GM12878 (cell line): ENCODE data around the gene CABP7. TPM values are rescaled to one million over a fixed set of nuclear protein-coding genes. Genes with fewer than 3 reads are reported as not detected.
A peak's percentile ranks its signal among the peaks of the same experiment; 100 is the strongest.

Experiments used
- ATAC-seq: fragments of 200-7000 bp; cut with Tn5 transposase; 3 replicates; pipeline ENCODE4 v1.9.1; 2020; ENCODE audit warnings: mild to moderate bottlenecking, moderate library complexity
- BruUV-seq: library from RNA; stranded (reverse); fragments of 400-500 nt; replicated peaks from 2 replicates; lab custom pipeline; 2021; lab: Mats Ljungman, UMichigan
- CTCF ChIA-PET: fragments of 300-600 bp; sonication (Branson Sonifier 250); formaldehyde crosslinking; extraction: SDS; loops from one replicate; lab custom pipeline; 2021; ENCODE audit warnings: inconsistent platforms; lab: Yijun Ruan, JAX
- POLR2A ChIA-PET: fragments of 350-600 bp; formaldehyde crosslinking; extraction: SDS; loops from one replicate; lab custom pipeline; 2021; ENCODE audit warnings: inconsistent platforms; lab: Charles Lee
- RAD21 ChIA-PET: fragments of 300-600 bp; sonication (Branson Sonifier 250); formaldehyde crosslinking; loops from one replicate; lab custom pipeline; 2023; ENCODE audit warnings: antibody characterized with exemption; ENCODE audit not compliant: unreplicated experiment; lab: Charles Lee
- SMC1A ChIA-PET: fragments of 300-600 bp; sonication (Branson Sonifier 250); formaldehyde crosslinking; loops from one replicate; lab custom pipeline; 2023; ENCODE audit not compliant: unreplicated experiment, uncharacterized antibody; lab: Charles Lee
- DNase-seq: peaks from one replicate; pipeline ENCODE4 v3.0.0-alpha.2; 2011; ENCODE audit warnings: low read depth, low spot score
- FAIRE-seq: peaks from 3 replicates; lab custom pipeline; 2011; peaks lifted over from hg19 to GRCh38; lab: Jason Lieb, UNC
- H2AFZ ChIP-seq: 2 replicates; pipeline ENCODE4 v1.6.0; 2011; ENCODE audit warnings: low read depth, low read length, control low read depth; ENCODE audit not compliant: control insufficient read depth
- H3K27ac ChIP-seq: 2 replicates; pipeline ENCODE4 v1.5.1; 2011; ENCODE audit warnings: control low read depth; ENCODE audit not compliant: control insufficient read depth, insufficient read depth
- H3K27me3 ChIP-seq, 2 experiments: replicated peaks in 1 of 2; 2 replicates each; pipeline versions ENCODE4 v1.6.0 to v1.6.1; 2011; ENCODE audit warnings: low read length in 1 of 2; ENCODE audit not compliant: control insufficient read depth in 2 of 2, insufficient read depth in 2 of 2
- H3K36me3 ChIP-seq, 2 experiments: 2 replicates each; pipeline ENCODE4 v1.5.1; 2011; ENCODE audit warnings: low read length in 1 of 2; ENCODE audit not compliant: control insufficient read depth in 2 of 2, insufficient read depth in 2 of 2
- H3K4me1 ChIP-seq: 2 replicates; pipeline ENCODE4 v1.6.1; 2011; ENCODE audit warnings: mild to moderate bottlenecking, low read length, moderate library complexity, mixed read lengths; ENCODE audit not compliant: control insufficient read depth, insufficient read depth
- H3K4me2 ChIP-seq: 2 replicates; pipeline ENCODE4 v1.6.0; 2011; ENCODE audit warnings: control low read depth; ENCODE audit not compliant: control insufficient read depth, insufficient read depth
- H3K4me3 ChIP-seq: fragments of 200-600 bp; sonication (generic); 2 replicates; pipeline ENCODE4 v1.5.1; 2016
- H3K79me2 ChIP-seq: 2 replicates; pipeline ENCODE4 v1.6.0; 2011; ENCODE audit warnings: low read length; ENCODE audit not compliant: control insufficient read depth, insufficient read depth
- H3K9ac ChIP-seq: 2 replicates; pipeline ENCODE4 v1.8.0; 2011; ENCODE audit warnings: low read length, control low read depth, mixed read lengths; ENCODE audit not compliant: control insufficient read depth, insufficient read depth
- H3K9me3 ChIP-seq: replicated peaks from 3 replicates; pipeline ENCODE4 v1.5.1; 2011; ENCODE audit warnings: mild to moderate bottlenecking, low read length; ENCODE audit not compliant: control insufficient read depth, insufficient read depth
- H4K20me1 ChIP-seq: 2 replicates; pipeline ENCODE4 v1.6.0; 2011; ENCODE audit not compliant: control insufficient read depth, insufficient read depth
- BHLHE40 ChIP-seq, 2 experiments: fragments of 450-650 bp in 1 of 2; IDR thresholded peaks; 2 replicates each; pipeline ENCODE4 v1.6.1; 2011 to 2017; ENCODE audit warnings: low read depth in 2 of 2, borderline replicate concordance in 1 of 2, improper control_type of control experiment in 1 of 2, low read length in 1 of 2, mild to moderate bottlenecking in 1 of 2
- IKZF1 ChIP-seq: fragments of 450-650 bp; conservative IDR thresholded peaks from 2 replicates; pipeline ENCODE4 v1.6.1; 2017; ENCODE audit warnings: antibody characterized with exemption, mild to moderate bottlenecking
- KLF5 ChIP-seq: fragments of 450-650 bp; IDR thresholded peaks from 2 replicates; pipeline ENCODE4 v1.6.1; 2014; ENCODE audit warnings: mild to moderate bottlenecking; ENCODE audit not compliant: partially characterized antibody
- MLLT1 ChIP-seq: fragments of 450-650 bp; IDR thresholded peaks from 2 replicates; pipeline ENCODE4 v1.6.1; 2016; ENCODE audit warnings: mild to moderate bottlenecking
- MXI1 ChIP-seq: fragments of 150-350 bp; IDR thresholded peaks from 2 replicates; pipeline ENCODE4 v1.6.1; 2011; ENCODE audit warnings: low read depth, mild to moderate bottlenecking, inconsistent platforms, low read length, improper control_type of control experiment
- NR2C1 ChIP-seq: fragments of 450-650 bp; IDR thresholded peaks from 2 replicates; pipeline ENCODE4 v1.6.1; 2017; ENCODE audit warnings: antibody characterized with exemption, mild to moderate bottlenecking, moderate library complexity
- NRF1 ChIP-seq: conservative IDR thresholded peaks from 2 replicates; pipeline ENCODE4 v1.6.1; 2011; ENCODE audit warnings: mild to moderate bottlenecking, low read depth, low read length, improper control_type of control experiment
- PML ChIP-seq: IDR thresholded peaks from 2 replicates; pipeline ENCODE4 v1.6.1; 2012; ENCODE audit warnings: low read length, inconsistent platforms
- POLR2AphosphoS2 ChIP-seq: IDR thresholded peaks from 2 replicates; pipeline ENCODE4 v1.6.1; 2011; ENCODE audit warnings: low read depth, mild to moderate bottlenecking, low read length, improper control_type of control experiment, moderate library complexity
- RB1 ChIP-seq: fragments of 450-650 bp; formaldehyde crosslinking; IDR thresholded peaks from 2 replicates; pipeline ENCODE4 v1.6.1; 2017; ENCODE audit warnings: mild to moderate bottlenecking, borderline replicate concordance
- SIX5 ChIP-seq: IDR thresholded peaks from 2 replicates; pipeline ENCODE4 v1.6.1; 2011; ENCODE audit warnings: mild to moderate bottlenecking, low read depth, low read length, moderate library complexity; ENCODE audit not compliant: severe bottlenecking
- SMAD1 ChIP-seq: fragments of 450-650 bp; IDR thresholded peaks from 2 replicates; pipeline ENCODE4 v1.6.1; 2018; ENCODE audit warnings: mild to moderate bottlenecking, low read depth; ENCODE audit not compliant: partially characterized antibody
- STAT1 ChIP-seq: fragments of 450-650 bp; conservative IDR thresholded peaks from 2 replicates; pipeline ENCODE4 v1.6.1; 2014; ENCODE audit warnings: antibody characterized with exemption, mild to moderate bottlenecking
- TAF1 ChIP-seq: IDR thresholded peaks from 2 replicates; pipeline ENCODE4 v1.6.1; 2011; ENCODE audit warnings: mild to moderate bottlenecking, low read depth, low read length, borderline replicate concordance
- TBL1XR1 ChIP-seq: IDR thresholded peaks from 2 replicates; pipeline ENCODE4 v1.6.1; 2012; ENCODE audit warnings: low read depth, low read length, improper control_type of control experiment
- ZNF207 ChIP-seq: fragments of 450-650 bp; IDR thresholded peaks from 2 replicates; pipeline ENCODE4 v1.6.1; 2014; ENCODE audit warnings: antibody characterized with exemption, mild to moderate bottlenecking, borderline replicate concordance
- ZNF274 ChIP-seq: IDR thresholded peaks from one replicate; pipeline ENCODE4 v1.8.0; 2011; ENCODE audit not compliant: insufficient read length, insufficient read depth
- WGBS: methylation state at CpG from one replicate; pipeline ENCODE4 v1.1.6; 2016; ENCODE audit warnings: low lambda C conversion rate; ENCODE audit not compliant: insufficient replicate concordance, insufficient coverage; ENCODE audit errors: missing lambda C conversion rate; 5-methylcytosine and 5-hydroxymethylcytosine counted together
- in situ Hi-C: fragments of 300-500 bp; cut with MboI; formaldehyde crosslinking; loops from 9 replicates; pipeline ENCODE4 v1.14.3; 2018; ENCODE audit warnings: mixed read lengths
- intact Hi-C: fragments of 100-400 bp; cut with micrococcal nuclease; formaldehyde crosslinking; loops from one replicate; pipeline ENCODE4 v1.14.2; 2022; ENCODE audit not compliant: unreplicated experiment
- polyA plus RNA-seq, 11 experiments: library from polyadenylated mRNA; depleted of rRNA in 4 of 11; unstranded in 6 of 11; stranded (reverse) in 5 of 11; fragments of >200 nt; fragmentation: Nextera tagmentation in 4 of 11; fragmentation: Illumina TruSeq in 1 of 11; extraction: Ambion mirVana in 4 of 11; extraction: Trizol in 1 of 11; gene quantifications; 1 replicate in 1 of 11; 2 replicates in 10 of 11; pipeline versions ENCODE4 v1.2.1 to v1.2.3, GENCODE V29; 2011 to 2016; ENCODE audit warnings: inconsistent platforms in 2 of 11, missing spikeins in 2 of 11, low read depth in 1 of 11
- total RNA-seq, 4 experiments: library from RNA; depleted of rRNA in 3 of 4; stranded (reverse); fragments of >200 nt in 3 of 4; fragmentation: Illumina TruSeq in 1 of 4; extraction: Trizol in 1 of 4; gene quantifications; 2 replicates each; pipeline versions ENCODE4 v1.2.1 to v1.2.3, GENCODE V29; 2013 to 2021
- TF ChIP-seq, protein P1 (sequence below): fragments of 450-650 bp; conservative IDR thresholded peaks from 2 replicates; pipeline ENCODE4 v1.6.1; 2017; ENCODE audit warnings: mild to moderate bottlenecking, moderate library complexity
- TF ChIP-seq, protein P2 (sequence below): IDR thresholded peaks from 2 replicates; pipeline ENCODE4 v1.6.1; 2012; ENCODE audit warnings: low read depth, low read length, improper control_type of control experiment

The CABP7 gene
- total and polyA plus RNA-seq, 10 of the 15 experiments (the other 5 are each of a cell fraction or from before 2014, with no cell fraction given), result 0.02 to 0.18 (median 0.05) TPM; not detected in 5

- intact Hi-C loops (loop anchor here (1.0 kb wide), 1 partner anchor 30 kb away; no protein-coding TSS in a partner anchor), in situ Hi-C loops (no loop called here)
- H3K27me3 ChIP-seq, result no peaks in the 10 kb centered on the region
- peaks cover 2 to 8% of the 10 kb centered on the region in 2 experiments for H3K36me3 ChIP-seq
- ChIA-PET CTCF (interaction anchor here (0.6 to 1.9 kb wide), 4 partner anchors 8 to 861 kb away, joined by 3 to 7 read pairs (median 4); no protein-coding TSS in a partner anchor), POLR2A (interaction anchor here (0.7 to 1.6 kb wide), 6 partner anchors 14 to 1631 kb away, joined by 3 to 6 read pairs (median 4); partner anchors contain the start of genes ASCC2 and MTMR3), SMC1A (interaction anchor here (0.7 to 1.4 kb wide), 3 partner anchors 11 to 323 kb away, joined by 3 to 4 read pairs (median 3); no protein-coding TSS in a partner anchor), RAD21 (interaction anchor here (0.8 to 1.4 kb wide), 2 partner anchors 9 to 116 kb away, joined by 3 to 4 read pairs; partner anchors contain the start of gene MTMR3)
- H3K4me3 ChIP-seq, result peak within 1 kb of the TSS; percentile 98
- peak within 1 kb of the TSS; percentile 84 for H3K27ac ChIP-seq
- ATAC-seq (peak; percentile 86), DNase-seq (no peak), FAIRE-seq (no peak)
- H3K4me1 ChIP-seq, result peaks cover 4% of the 10 kb centered on the region
- H3K4me2 ChIP-seq, result peak within 1 kb of the TSS; percentile 98
- H2AFZ ChIP-seq, result peak within 1 kb of the TSS; percentile 94
- BruUV-seq, result TSS peak; percentile 91
- no peaks in the 10 kb centered on the region; the same call in 2 of the 3 replicates for H3K9me3 ChIP-seq
- no peaks in the 10 kb centered on the region for H4K20me1 ChIP-seq
- peak within 1 kb of the TSS; percentile 92 for H3K9ac ChIP-seq
- 11% methylated on average over 46 of the region's 46 CpGs for WGBS
- peaks cover 30% of the 10 kb centered on the region for H3K79me2 ChIP-seq
- TF ChIP-seq SIX5 (peak; percentile 58), ZNF274 (no peak), BHLHE40 (IDR thresholded peaks at IDR 0.05; ENCODE audit: borderline replicate concordance in 1 of 2, low read depth in 2 of 2, low read length in 1 of 2) (no peak), NR2C1 (peak; percentile 93), TBL1XR1 (no peak), MLLT1 (0 out of 2 replicates have a peak, but pooled peaks have one; percentile 13), ZNF207 (peak; percentile 68; the same call in 1 of the 2 replicates), SMAD1 (peak; percentile 51), NRF1 (peak; percentile 92), TAF1 (peak; percentile 95), MXI1 (peak; percentile 72), KLF5 (peak; percentile 17), POLR2AphosphoS2 (peak; percentile 58; the same call in 1 of the 2 replicates), RB1 (peak; percentile 60; the same call in 1 of the 2 replicates), IKZF1 (peak; percentile 90), PML (peak; percentile 67; the same call in 1 of the 2 replicates), STAT1 (no peak)
- TF ChIP-seq, protein P1, sequence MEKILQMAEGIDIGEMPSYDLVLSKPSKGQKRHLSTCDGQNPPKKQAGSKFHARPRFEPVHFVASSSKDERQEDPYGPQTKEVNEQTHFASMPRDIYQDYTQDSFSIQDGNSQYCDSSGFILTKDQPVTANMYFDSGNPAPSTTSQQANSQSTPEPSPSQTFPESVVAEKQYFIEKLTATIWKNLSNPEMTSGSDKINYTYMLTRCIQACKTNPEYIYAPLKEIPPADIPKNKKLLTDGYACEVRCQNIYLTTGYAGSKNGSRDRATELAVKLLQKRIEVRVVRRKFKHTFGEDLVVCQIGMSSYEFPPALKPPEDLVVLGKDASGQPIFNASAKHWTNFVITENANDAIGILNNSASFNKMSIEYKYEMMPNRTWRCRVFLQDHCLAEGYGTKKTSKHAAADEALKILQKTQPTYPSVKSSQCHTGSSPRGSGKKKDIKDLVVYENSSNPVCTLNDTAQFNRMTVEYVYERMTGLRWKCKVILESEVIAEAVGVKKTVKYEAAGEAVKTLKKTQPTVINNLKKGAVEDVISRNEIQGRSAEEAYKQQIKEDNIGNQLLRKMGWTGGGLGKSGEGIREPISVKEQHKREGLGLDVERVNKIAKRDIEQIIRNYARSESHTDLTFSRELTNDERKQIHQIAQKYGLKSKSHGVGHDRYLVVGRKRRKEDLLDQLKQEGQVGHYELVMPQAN, result peak; percentile 57
- TF ChIP-seq, protein P2, sequence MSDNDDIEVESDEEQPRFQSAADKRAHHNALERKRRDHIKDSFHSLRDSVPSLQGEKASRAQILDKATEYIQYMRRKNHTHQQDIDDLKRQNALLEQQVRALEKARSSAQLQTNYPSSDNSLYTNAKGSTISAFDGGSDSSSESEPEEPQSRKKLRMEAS, result 0 out of 2 replicates have a peak, but pooled peaks have one; percentile 8
These were observed 47.6 kb downstream of the CABP7 start, which contains the start of gene UQCR10 for GRCh38 chr22:29767171-29768051. Gene UQCR10, plus strand, starts transcription at chr22:29767369. Its CDS starts 30 bp downstream, at chr22:29767399.
